Right renal pelvis (tissue), 4 donors: ENCODE measurements around the gene PDZD2. TPM values are rescaled to one million over a fixed set of nuclear protein-coding genes. Genes with fewer than 3 reads are reported as not detected.

Source experiments
- DNase-seq, 4 donors: peaks; one replicate each; pipeline ENCODE4 v3.0.0-alpha.2; 2013; ENCODE audit warnings: low read depth in 4 of 4, low spot score in 3 of 4, missing footprints in 1 of 4
- polyA plus RNA-seq, 4 donors: library from polyadenylated mRNA; unstranded; fragments of 120-200 nt; gene quantifications; one replicate each; pipeline ENCODE4 v1.2.1, GENCODE V29; 2013; ENCODE audit not compliant: insufficient read length in 4 of 4

Gene PDZD2
- polyA plus RNA-seq, 4 donors = 14.9 to 21.5 (median 19.9) TPM

DNA sequence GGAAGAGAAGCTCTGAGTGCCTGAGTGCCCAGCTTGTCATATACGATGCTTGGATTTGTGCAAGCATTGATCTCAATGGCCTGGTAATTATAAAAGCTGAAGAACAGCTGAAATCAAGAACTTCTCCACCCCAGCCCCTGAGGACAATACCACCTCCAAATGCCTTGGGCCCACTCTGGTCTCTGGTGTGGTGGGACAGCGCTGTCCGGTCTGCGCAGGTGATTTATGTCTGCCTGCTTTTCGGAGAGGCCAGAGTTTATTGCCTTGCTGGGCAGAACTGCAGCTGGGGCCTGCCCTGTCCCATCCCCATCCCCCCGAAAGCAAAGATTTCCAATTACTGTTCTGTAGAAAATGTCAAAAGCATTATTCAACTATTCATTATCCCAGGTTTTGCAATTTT, 1.1 kb upstream of the PDZD2 start:
- DNase-seq = no peak

DNA sequence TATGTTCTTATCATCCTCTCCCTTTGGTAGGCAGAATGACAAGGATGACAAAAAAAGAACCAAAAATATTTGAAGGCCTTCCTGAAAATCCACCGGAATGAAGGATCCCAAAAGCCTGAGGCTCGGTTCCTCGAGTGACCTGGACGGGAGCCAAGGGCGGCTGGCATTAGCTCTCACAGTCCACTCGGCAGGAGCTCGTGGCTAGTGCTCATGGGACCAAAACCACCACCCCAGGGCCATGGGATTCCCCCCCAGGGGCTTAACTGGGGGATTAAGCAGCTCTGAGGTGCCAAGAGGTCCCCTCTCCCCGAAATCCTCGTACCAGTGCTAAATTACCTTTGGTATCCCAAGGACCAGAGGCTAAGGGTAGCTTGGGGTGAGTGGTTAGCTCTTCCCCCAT, 586 bp upstream of the PDZD2 start:
- no peak for DNase-seq

GRCh38 chr5:31639481-31640411, 815 bp downstream of the PDZD2 start:
- no peak for DNase-seq

- no peak for DNase-seq
Observed at GRCh38 chr5:31640573-31640972, 1.6 kb downstream of the PDZD2 start.

DNA sequence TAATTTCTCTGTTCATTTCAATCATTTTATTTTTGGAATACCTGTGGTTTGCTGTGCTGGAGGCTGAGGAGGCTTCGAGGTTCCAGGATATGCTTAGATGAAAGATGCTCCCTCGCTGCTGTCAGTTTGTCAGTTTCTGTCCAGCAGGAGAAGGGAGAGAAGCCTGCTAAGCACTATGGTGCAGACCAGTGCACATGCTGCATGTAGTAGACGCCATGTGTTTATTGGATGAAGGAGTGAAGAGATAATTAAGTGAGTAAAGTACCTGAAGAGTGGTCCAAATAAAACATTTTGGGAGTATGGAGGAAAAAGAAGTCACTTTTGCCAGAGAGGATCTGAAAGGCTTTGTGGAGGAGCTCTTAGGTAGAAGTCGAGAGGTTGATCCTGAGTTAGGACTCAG, 2.1 kb downstream of the PDZD2 start:
- no peak for DNase-seq

DNA sequence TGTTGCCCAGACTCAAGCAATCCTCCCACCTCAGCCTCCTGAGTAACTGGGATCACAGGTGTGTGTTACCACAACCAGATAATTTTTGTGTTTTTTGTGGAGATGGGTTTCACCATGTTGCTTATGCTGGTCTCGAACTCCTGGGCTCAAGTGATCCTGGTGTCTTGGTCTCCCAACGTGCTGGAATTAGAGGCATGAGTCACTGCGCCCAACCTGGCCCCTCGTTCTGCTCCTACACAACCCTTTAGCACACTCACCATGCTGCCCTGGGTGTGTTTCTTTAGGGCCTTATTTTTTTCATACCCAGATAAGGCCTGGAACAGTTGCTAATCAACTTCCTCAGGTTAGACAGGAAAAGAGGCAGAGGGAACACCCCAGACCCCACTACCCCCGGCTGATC, 2.6 kb downstream of the PDZD2 start:
- DNase-seq = no peak

DNA sequence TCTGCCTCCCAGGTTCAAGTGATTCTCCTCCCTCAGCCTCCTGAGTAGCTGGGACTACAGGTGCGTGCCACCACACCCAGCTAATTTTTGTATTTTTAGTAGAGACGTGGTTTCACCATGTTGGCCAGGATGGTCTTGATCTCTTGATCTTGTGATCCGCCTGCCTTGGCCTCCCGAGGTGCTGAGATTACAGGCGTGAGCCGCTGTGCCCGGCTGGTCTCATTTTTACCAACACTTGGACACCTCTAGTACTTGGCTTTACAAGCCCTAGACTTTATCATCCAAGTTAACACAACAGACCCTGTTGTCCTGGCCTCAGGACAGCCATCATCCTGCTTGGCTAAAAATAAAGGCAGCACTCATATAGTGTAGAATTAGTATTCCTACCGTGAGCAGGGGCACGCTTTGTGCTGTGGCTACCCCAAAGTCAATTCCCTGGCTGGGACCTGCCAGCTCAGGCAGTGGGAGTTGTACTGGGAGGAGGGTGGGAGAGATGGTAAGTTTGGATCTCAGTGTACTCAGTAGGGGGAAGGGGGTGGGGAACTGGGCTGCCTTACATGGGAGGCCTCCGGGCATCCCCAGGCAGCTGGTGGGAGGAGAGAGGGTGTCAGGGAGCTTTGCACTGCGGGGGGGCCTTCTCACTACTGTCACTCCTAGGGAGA, 6.6 kb downstream of the PDZD2 start:
- no peak for DNase-seq

DNA sequence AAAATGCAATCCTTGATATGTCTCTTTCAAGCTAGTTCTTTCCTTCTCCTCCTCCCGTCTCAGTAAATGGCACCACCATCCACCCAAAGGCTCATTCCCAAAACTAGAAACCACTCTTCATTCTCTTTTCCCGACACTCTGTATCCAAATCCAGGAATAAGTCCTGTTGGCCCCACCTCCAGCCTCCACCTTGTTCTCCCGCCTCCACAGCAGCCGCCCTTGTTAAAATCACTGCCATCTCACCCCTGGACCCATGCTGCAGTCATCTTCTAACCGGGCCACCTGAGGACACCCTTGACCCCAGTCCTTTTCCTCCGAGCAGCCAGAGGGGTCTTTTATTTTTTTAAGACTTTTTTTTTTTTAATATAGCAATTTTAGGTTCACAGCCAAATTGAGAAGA, 9.4 kb downstream of the PDZD2 start:
- DNase-seq = no peak

- no peak for DNase-seq
Observed at GRCh38 chr5:31651241-31651640, 12.3 kb downstream of the PDZD2 start.

- DNase-seq = no peak
Observed at GRCh38 chr5:31655491-31655890, 16.6 kb downstream of the PDZD2 start.

- no peak for DNase-seq
Observed at GRCh38 chr5:31656806-31657205, 17.9 kb downstream of the PDZD2 start.

DNA sequence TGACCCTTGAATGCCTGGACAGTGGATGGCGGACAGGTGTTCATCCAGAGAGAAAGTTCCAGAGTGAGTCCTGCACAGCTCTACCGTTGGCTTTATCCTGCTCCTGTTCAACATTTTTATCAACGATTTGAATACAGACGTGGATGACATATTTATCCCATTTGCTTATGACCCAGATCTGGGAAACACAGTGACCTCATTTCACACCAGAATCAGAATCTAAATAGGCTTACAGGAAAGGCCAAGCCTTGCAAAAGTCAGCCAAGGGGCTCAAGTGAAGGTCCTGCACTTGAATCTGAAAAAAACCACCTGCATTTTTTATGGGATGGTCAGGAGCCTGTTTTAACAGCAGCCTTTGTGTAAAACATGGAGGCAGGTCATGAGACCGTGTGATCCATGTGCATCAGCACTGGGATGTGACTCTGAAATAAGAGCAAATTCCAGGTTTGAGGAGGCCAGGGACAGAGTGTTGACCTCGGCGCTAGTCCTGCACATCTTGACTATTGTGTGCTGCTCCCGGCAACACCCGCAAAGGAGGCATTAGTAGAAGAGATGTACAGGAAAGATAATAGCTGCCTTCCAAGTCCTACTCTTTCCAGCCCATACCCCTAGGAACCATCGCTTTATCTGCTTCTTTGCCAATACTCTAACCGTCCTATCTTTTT, 18.5 kb downstream of the PDZD2 start:
- DNase-seq = no peak

- DNase-seq = no peak
Observed at GRCh38 chr5:31661257-31661656, 22.3 kb downstream of the PDZD2 start.

- no peak for DNase-seq
Observed at GRCh38 chr5:31663519-31663918, 24.6 kb downstream of the PDZD2 start.

- no peak for DNase-seq
Observed at GRCh38 chr5:31664566-31664965, 25.6 kb downstream of the PDZD2 start.

DNA sequence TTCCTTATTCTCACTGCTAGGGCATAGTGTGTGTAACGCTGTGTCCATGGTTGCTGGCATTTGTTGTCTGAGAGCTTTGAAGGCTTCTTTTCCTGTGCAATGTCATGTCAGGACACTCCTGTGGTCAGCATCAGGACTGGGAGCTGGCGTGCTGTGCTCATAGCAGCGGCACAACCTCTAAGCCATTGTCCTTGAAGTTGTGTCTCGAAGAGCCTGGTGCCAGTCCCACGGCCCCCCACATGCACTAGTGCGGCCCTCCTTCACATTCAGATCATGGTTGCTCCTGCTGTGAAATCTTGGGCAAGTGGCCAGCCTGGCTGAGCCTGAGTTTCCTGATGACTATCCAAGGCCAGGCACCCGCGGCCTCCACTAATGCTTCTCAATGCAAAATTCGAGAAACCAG, 32.4 kb downstream of the PDZD2 start:
- DNase-seq = no peak

- DNase-seq = no peak
Observed at GRCh38 chr5:31674371-31674951, 35.5 kb downstream of the PDZD2 start.

GRCh38 chr5:31675472-31675871, 36.5 kb downstream of the PDZD2 start:
- no peak for DNase-seq

DNA sequence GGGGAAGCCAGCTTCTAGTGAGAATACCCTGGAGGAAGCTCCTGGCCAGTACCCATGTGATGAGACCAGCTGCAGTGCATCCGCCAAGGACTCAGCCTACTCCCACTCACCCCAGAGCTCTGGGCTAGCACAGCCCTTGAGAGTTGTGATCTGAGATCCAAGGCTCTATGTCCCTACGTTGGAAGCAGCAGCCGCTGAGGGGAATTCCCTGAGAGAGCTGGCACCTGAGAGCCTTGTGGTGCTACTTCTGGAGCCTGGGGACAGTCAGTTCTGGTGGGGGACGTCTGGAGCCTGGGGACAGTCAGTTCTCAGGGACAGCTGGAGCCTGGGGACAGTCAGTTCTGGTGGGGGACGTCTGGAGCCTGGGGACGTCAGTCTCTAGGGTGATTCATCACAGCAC, 39.2 kb downstream of the PDZD2 start:
- DNase-seq = no peak

DNA sequence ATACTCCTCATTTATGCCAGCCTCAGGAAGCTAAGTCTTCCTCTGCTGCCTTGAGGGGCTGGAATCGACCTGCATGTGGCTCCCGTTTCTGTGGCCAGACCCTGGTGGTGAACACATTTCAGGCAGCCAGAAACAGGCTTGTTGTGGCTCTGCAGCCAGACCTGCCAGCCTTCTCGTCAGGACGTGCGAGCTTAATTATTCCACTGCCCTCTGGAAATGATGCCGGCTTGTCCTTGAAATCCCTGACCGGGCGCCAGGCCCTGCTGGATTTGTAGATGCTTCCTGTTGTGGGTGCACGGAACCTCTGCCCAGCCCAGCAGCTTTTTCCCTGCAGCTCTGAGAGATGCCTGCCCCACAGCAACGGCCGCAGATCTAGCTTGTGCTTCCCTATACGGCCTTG, 41.6 kb downstream of the PDZD2 start:
- no peak for DNase-seq

DNA sequence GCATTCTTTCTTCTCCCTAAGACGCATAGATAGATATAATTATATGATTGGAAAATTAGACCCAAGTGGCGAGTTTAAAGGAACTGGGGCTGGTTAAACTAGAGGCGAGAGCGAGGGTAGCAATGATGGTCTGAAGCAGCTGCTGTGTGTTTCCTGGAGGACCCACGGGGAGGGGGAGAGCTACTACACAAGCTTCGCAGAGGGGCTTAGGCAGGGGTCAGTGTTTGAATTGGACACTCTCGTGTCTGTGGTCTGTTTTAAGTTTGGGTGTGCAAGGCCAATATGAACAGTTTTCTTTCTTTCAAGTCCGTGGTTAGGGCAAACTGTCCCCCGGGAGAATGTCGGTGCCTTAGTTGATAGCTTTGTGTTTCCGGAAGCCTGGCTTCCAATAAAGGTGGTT, 43.1 kb downstream of the PDZD2 start:
- no peak for DNase-seq
